Neural progenitor cell (in vitro differentiated cells): ENCODE data around the gene GBP2.

Experiments used
- CTCF ChIP-seq: fragments of 200-600 bp; sonication (generic); IDR thresholded peaks from 2 replicates; pipeline ENCODE4 v1.5.1; 2017; ENCODE audit warnings: antibody characterized with exemption, mild to moderate bottlenecking
- EZH2phosphoT487 ChIP-seq: fragments of 200-600 bp; sonication (generic); IDR thresholded peaks from 2 replicates; pipeline ENCODE4 v1.6.1; 2017; ENCODE audit warnings: antibody characterized with exemption

GRCh38 chr1:89142160-89142559 lies 16.2 kb upstream of the GBP2 start:
- TF ChIP-seq CTCF, result no peak
- TF ChIP-seq EZH2phosphoT487, result no peak
